ENCODE results near the gene TMEM203. TPM values are rescaled to one million over a fixed set of nuclear protein-coding genes. Genes with fewer than 3 reads are reported as not detected.

Gene TMEM203
- total and polyA plus RNA-seq, 2 of the 4 experiments (the other 2 are of a cell fraction): 18.8 to 40.6 TPM

DNA sequence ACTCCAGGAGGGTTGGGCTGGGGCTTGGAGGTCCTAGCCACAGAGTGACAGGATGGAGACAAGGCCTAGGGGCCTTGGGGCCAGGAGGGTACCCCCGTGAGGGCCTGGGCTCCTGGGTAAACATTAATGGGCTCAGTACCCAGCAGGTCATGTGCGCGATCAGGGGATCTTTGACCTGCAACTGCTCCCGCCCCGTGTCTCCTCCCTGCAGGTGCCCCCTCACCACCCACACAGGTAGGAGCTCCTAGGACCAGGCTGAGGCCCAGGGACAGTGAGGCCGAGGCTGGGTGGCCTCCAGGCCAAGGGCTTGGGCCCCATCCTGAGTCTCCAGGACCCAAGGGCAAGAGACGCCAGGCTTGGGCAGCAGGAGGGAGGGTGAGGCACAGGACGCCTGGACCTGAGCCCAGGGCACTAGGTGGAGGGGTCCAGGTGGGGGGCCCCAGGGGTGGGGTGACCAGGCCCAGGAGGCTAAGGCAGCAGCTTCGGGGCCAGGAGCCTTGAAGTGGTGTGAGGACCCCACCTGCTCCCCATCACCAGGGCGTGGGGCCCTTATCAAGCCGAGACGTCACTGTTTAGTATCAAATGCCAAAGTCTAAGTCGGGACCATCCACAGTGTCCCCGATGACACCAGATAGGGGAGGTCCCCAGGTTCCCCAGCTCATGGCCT, 25.4 kb upstream of the TMEM203 start, which contains the start of gene SLC34A3:
SLC34A3 (plus strand) TSS at position 197 of the 667 bp plus-strand sequence. CDS start 802 bp downstream, outside the sequence.
- in situ Hi-C loops (cut with MboI; ENCODE audit: low sequenced_read_pairs): no loop called here
- H3K18ac ChIP-seq (ENCODE audit: low read depth, low read length): no peak within 1 kb of the TSS
- TF ChIP-seq MXI1 (IDR thresholded peaks at IDR 0.05; ENCODE audit: borderline replicate concordance, low read depth, low read length) (no peak), CHD1 (IDR thresholded peaks at IDR 0.05; ENCODE audit: low read depth, low read length) (no peak), MAZ (IDR thresholded peaks at IDR 0.05; ENCODE audit: borderline replicate concordance, low read depth, low read length) (no peak), RFX5 (IDR thresholded peaks at IDR 0.05; ENCODE audit: low read depth, low read length) (no peak), POLR2A (IDR thresholded peaks at IDR 0.05; ENCODE audit: low read depth, low read length) (no peak), CEBPB (IDR thresholded peaks at IDR 0.05; ENCODE audit: low read depth, low read length) (no peak), BHLHE40 (IDR thresholded peaks at IDR 0.05; ENCODE audit: low read depth, low read length) (no peak), MAFK (IDR thresholded peaks at IDR 0.05; ENCODE audit: low read depth, low read length) (no peak), FOS (IDR thresholded peaks at IDR 0.05; ENCODE audit: low read depth, low read length) (no peak), SMC3 (IDR thresholded peaks at IDR 0.05; ENCODE audit: low read depth, low read length) (no peak), NFE2L2 (IDR thresholded peaks at IDR 0.05; ENCODE audit: low read depth, low read length) (no peak), RAD21 (IDR thresholded peaks at IDR 0.05; ENCODE audit: low read length) (no peak), RCOR1 (IDR thresholded peaks at IDR 0.05; ENCODE audit: insufficient replicate concordance, low read length) (no peak)
- TF ChIP-seq, protein P1, sequence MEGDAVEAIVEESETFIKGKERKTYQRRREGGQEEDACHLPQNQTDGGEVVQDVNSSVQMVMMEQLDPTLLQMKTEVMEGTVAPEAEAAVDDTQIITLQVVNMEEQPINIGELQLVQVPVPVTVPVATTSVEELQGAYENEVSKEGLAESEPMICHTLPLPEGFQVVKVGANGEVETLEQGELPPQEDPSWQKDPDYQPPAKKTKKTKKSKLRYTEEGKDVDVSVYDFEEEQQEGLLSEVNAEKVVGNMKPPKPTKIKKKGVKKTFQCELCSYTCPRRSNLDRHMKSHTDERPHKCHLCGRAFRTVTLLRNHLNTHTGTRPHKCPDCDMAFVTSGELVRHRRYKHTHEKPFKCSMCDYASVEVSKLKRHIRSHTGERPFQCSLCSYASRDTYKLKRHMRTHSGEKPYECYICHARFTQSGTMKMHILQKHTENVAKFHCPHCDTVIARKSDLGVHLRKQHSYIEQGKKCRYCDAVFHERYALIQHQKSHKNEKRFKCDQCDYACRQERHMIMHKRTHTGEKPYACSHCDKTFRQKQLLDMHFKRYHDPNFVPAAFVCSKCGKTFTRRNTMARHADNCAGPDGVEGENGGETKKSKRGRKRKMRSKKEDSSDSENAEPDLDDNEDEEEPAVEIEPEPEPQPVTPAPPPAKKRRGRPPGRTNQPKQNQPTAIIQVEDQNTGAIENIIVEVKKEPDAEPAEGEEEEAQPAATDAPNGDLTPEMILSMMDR (conservative IDR thresholded peaks at IDR 0.05; ENCODE audit: low read depth, low read length): no peak
- TF ChIP-seq, protein P2, sequence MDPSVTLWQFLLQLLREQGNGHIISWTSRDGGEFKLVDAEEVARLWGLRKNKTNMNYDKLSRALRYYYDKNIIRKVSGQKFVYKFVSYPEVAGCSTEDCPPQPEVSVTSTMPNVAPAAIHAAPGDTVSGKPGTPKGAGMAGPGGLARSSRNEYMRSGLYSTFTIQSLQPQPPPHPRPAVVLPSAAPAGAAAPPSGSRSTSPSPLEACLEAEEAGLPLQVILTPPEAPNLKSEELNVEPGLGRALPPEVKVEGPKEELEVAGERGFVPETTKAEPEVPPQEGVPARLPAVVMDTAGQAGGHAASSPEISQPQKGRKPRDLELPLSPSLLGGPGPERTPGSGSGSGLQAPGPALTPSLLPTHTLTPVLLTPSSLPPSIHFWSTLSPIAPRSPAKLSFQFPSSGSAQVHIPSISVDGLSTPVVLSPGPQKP (IDR thresholded peaks at IDR 0.05; ENCODE audit: borderline replicate concordance, low read depth, low read length): no peak
- TF ChIP-seq, protein P3, sequence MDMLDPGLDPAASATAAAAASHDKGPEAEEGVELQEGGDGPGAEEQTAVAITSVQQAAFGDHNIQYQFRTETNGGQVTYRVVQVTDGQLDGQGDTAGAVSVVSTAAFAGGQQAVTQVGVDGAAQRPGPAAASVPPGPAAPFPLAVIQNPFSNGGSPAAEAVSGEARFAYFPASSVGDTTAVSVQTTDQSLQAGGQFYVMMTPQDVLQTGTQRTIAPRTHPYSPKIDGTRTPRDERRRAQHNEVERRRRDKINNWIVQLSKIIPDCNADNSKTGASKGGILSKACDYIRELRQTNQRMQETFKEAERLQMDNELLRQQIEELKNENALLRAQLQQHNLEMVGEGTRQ (IDR thresholded peaks at IDR 0.05; ENCODE audit: low read depth, low read length): no peak
- no peak within 1 kb of the TSS for H2BK20ac ChIP-seq (ENCODE audit: low read depth, low read length)
- H3K4me1 ChIP-seq (ENCODE audit: control insufficient read depth, insufficient read depth, low read length): peaks cover 2% of the 10 kb centered on the region; the same call in 1 of the 2 replicates
- no peak within 1 kb of the TSS for H2AK9ac ChIP-seq (replicated peaks; ENCODE audit: low read depth, low read length, poor library complexity)
- dilution Hi-C loops (cut with HindIII; ENCODE audit: low sequenced_read_pairs, unreplicated experiment): no loop called here
- ChIA-PET CTCF (no interaction called here), POLR2A (ENCODE audit: unreplicated experiment) (interaction anchor here (0.6 kb wide), 1 partner anchor 30 kb away, joined by 16 read pairs; no protein-coding TSS in a partner anchor)
- no peak within 1 kb of the TSS for H4K91ac ChIP-seq (ENCODE audit: insufficient read depth, low read depth, low read length)
- intact Hi-C loops (cut with micrococcal nuclease): no loop called here
- H4K20me1 ChIP-seq (ENCODE audit: insufficient read depth, low read length): no peaks in the 10 kb centered on the region
- H3K4ac ChIP-seq (ENCODE audit: low read depth, low read length): no peak within 1 kb of the TSS
- no peak within 1 kb of the TSS for H3K56ac ChIP-seq (ENCODE audit: extremely low read depth, insufficient read depth, low read length)
- H2BK5ac ChIP-seq (ENCODE audit: low read depth, low read length, poor library complexity, severe bottlenecking): no peak within 1 kb of the TSS
- H3K9me1 ChIP-seq (ENCODE audit: insufficient read depth, low read length): no peaks in the 10 kb centered on the region
- no peak within 1 kb of the TSS for H3K27ac ChIP-seq (ENCODE audit: insufficient read depth, low read length)
- no peak within 1 kb of the TSS for H2BK15ac ChIP-seq (ENCODE audit: low read depth, low read length)
- no peak within 1 kb of the TSS for H2AK5ac ChIP-seq (ENCODE audit: low read depth, low read length)
- no peak within 1 kb of the TSS for H4K5ac ChIP-seq (ENCODE audit: low read depth, low read length)
- no peak within 1 kb of the TSS for H2AFZ ChIP-seq (replicated peaks; ENCODE audit: low read length, poor library complexity)
- WGBS, 2 experiments (ENCODE audit: extremely low coverage in 2 of 2, insufficient read length in 1 of 2): 61% methylated on average over 5 of the region's 14 CpGs; no CpG with 5 or more reads in 1 of the 2 experiments
- H3K36me3 ChIP-seq (ENCODE audit: control insufficient read depth, insufficient read depth, low read length): no peaks in the 10 kb centered on the region
- ATAC-seq (ENCODE audit: low read depth) (no peak), DNase-seq (no peak)
- no peaks in the 10 kb centered on the region for H3K79me1 ChIP-seq (ENCODE audit: low read depth in 1 of 2, low read length in 2 of 2)
- H3K4me3 ChIP-seq (ENCODE audit: insufficient read depth, low read depth, low read length): no peak within 1 kb of the TSS
- no peaks in the 10 kb centered on the region for H3K9me3 ChIP-seq (ENCODE audit: control insufficient read depth, insufficient read depth, low read length)
- peaks cover 1% of the 10 kb centered on the region; the same call in 1 of the 2 replicates for H3K27me3 ChIP-seq (ENCODE audit: control insufficient read depth, insufficient read depth, low read length)
- no peak within 1 kb of the TSS for H3K9ac ChIP-seq (ENCODE audit: low read depth, low read length)
- BruUV-seq (replicated peaks): no TSS peak
- no peak within 1 kb of the TSS for H3K4me2 ChIP-seq (ENCODE audit: low read depth, low read length)
- H2BK120ac ChIP-seq (ENCODE audit: low read depth, low read length): no peak within 1 kb of the TSS
- H4K8ac ChIP-seq (ENCODE audit: low read depth in 2 of 2, low read length in 2 of 2): no peak within 1 kb of the TSS
- H3K14ac ChIP-seq (replicated peaks; ENCODE audit: low read depth, low read length): no peak within 1 kb of the TSS
- H3K23ac ChIP-seq (ENCODE audit: low read depth, low read length): no peak within 1 kb of the TSS

Measured in IMR-90 (cell line).